Measurements from ENCODE around the gene NRG3. TPM values are rescaled to one million over a fixed set of nuclear protein-coding genes. Genes with fewer than 3 reads are reported as not detected.

Gene NRG3
- total and polyA plus RNA-seq, 2 of the 8 experiments (the other 6 are each of a cell fraction or from before 2014, with no cell fraction given): 4.2 to 5.0 TPM

- DNase-seq (ENCODE audit: low read depth in 1 of 2, low spot score in 2 of 2): no peak
- 95% methylated on average over 11 of the region's 11 CpGs; no CpG with 5 or more reads in 1 of the 2 experiments for WGBS, 2 experiments (ENCODE audit: extremely low coverage in 1 of 2, insufficient coverage in 1 of 2, insufficient read length in 1 of 2, insufficient replicate concordance in 2 of 2, low coverage in 1 of 2, low lambda C conversion rate in 2 of 2, missing lambda C conversion rate in 1 of 2)
- TF ChIP-seq MAX (IDR thresholded peaks at IDR 0.05) (no peak), CHD1 (IDR thresholded peaks at IDR 0.05; ENCODE audit: low read depth, low read length) (no peak), KDM1A (IDR thresholded peaks at IDR 0.05; ENCODE audit: borderline replicate concordance, low read length) (no peak), RAD21 (IDR thresholded peaks at IDR 0.05 in 1 of 2, conservative IDR thresholded peaks at IDR 0.05 in 1 of 2; ENCODE audit: low read depth in 2 of 2, low read length in 2 of 2) (no peak), SUZ12 (IDR thresholded peaks at IDR 0.05; ENCODE audit: low read length) (no peak), PHF8 (conservative IDR thresholded peaks at IDR 0.05; ENCODE audit: low read depth, low read length) (no peak), BACH1 (IDR thresholded peaks at IDR 0.05; ENCODE audit: low read length) (no peak), TCF12 (IDR thresholded peaks at IDR 0.05; ENCODE audit: low read depth, low read length) (no peak), KDM4A (IDR thresholded peaks at IDR 0.05; ENCODE audit: low read depth, low read length, severe bottlenecking) (no peak), SIRT6 (IDR thresholded peaks at IDR 0.05; ENCODE audit: low read length) (no peak), RXRA (IDR thresholded peaks at IDR 0.05; ENCODE audit: insufficient read depth, low read depth, low read length) (no peak), CBX8 (IDR thresholded peaks at IDR 0.05; ENCODE audit: borderline replicate concordance, low read depth, low read length) (no peak), CBX5 (IDR thresholded peaks at IDR 0.05; ENCODE audit: low read depth, low read length) (no peak)
- TF ChIP-seq, protein P1, sequence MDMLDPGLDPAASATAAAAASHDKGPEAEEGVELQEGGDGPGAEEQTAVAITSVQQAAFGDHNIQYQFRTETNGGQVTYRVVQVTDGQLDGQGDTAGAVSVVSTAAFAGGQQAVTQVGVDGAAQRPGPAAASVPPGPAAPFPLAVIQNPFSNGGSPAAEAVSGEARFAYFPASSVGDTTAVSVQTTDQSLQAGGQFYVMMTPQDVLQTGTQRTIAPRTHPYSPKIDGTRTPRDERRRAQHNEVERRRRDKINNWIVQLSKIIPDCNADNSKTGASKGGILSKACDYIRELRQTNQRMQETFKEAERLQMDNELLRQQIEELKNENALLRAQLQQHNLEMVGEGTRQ (IDR thresholded peaks at IDR 0.05; ENCODE audit: low read length): no peak
Measured at GRCh38 chr10:82737549-82737948, 862.6 kb downstream of the NRG3 start.

More at GRCh38 chr10:82737549-82737948, 862.6 kb downstream of the NRG3 start:
- Histone ChIP-seq H2BK12ac (ENCODE audit: low read depth, low read length) (no peak overlapping the region), H2BK20ac (ENCODE audit: low read length) (no peak overlapping the region), H3K23me2 (ENCODE audit: low read depth, low read length) (no peaks in the 10 kb centered on the region; the same call in 1 of the 2 replicates), H3K56ac (replicated peaks; ENCODE audit: insufficient read length, low read depth, low read length) (no peak overlapping the region), H4K8ac (ENCODE audit: extremely low read depth, insufficient read depth, low read length) (no peak overlapping the region), H2BK15ac (ENCODE audit: low read length) (no peak overlapping the region), H3K18ac (ENCODE audit: extremely low read depth, low read length) (no peak overlapping the region), H3K9ac (replicated peaks in 1 of 4; ENCODE audit: extremely low read depth in 1 of 4, low read depth in 3 of 4, low read length in 3 of 4) (no peak overlapping the region), H2AFZ (ENCODE audit: low read length) (no peak overlapping the region), H4K91ac (replicated peaks; ENCODE audit: insufficient read length, low read length) (no peak overlapping the region), H3K9me3 (ENCODE audit: insufficient read depth in 2 of 2, low read depth in 1 of 2, low read length in 1 of 2) (no peaks in the 10 kb centered on the region), H4K20me1 (replicated peaks in 1 of 2; ENCODE audit: control insufficient read depth in 1 of 2, insufficient read depth in 2 of 2, low read length in 2 of 2) (no peaks in the 10 kb centered on the region), H2BK120ac (replicated peaks; ENCODE audit: low read depth, low read length) (no peak overlapping the region), H4K5ac (ENCODE audit: insufficient read length, low read depth, low read length) (no peak overlapping the region), H3K4me1 (replicated peaks in 1 of 4; ENCODE audit: control insufficient read depth in 3 of 4, insufficient read depth in 4 of 4, low read length in 3 of 4) (peaks cover 1 to 4% (median 2%) of the 10 kb centered on the region in 4 experiments; a peak in 5 of 7 replicates), H3K23ac (ENCODE audit: insufficient read length) (no peak overlapping the region), H2BK5ac (ENCODE audit: low read depth, low read length) (no peak overlapping the region), H3K27me3 (replicated peaks in 1 of 4; ENCODE audit: control insufficient read depth in 3 of 4, extremely low read depth in 1 of 4, insufficient read depth in 3 of 4, low read length in 3 of 4) (no peaks in the 10 kb centered on the region), H3K79me2 (ENCODE audit: control insufficient read depth in 1 of 2, insufficient read depth in 2 of 2, low read length in 2 of 2) (no peaks in the 10 kb centered on the region; a peak in 1 of 4 replicates), H3K4ac (replicated peaks; ENCODE audit: insufficient read length, low read depth, low read length) (no peak overlapping the region), H2AK5ac (ENCODE audit: low read depth, low read length) (no peak overlapping the region), H3K27ac (ENCODE audit: low read depth, low read length) (no peak overlapping the region), H3K79me1 (ENCODE audit: low read depth, low read length) (no peaks in the 10 kb centered on the region), H3K4me2 (ENCODE audit: insufficient read depth in 1 of 2, low read depth in 2 of 2, low read length in 2 of 2) (no peak overlapping the region), H3K36me3 (ENCODE audit: control insufficient read depth in 2 of 4, insufficient read depth in 4 of 4, low read length in 3 of 4) (no peaks in the 10 kb centered on the region), H3K4me3 (ENCODE audit: extremely low read depth in 1 of 4, insufficient read depth in 2 of 4, low read depth in 3 of 4, low read length in 4 of 4) (no peak overlapping the region), H3K14ac (ENCODE audit: insufficient read length) (no peak overlapping the region)
- ChIA-PET POLR2A (ENCODE audit: partially characterized antibody) (no interaction called here), CTCF (ENCODE audit: partially characterized antibody) (no interaction called here)
- FAIRE-seq: no peak
